GM21619 (cell line): Measurements from ENCODE around the gene TBC1D1.

Experiments used
- ATAC-seq: cut with Tn5 transposase; IDR thresholded peaks from one replicate; pipeline ENCODE4 v1.9.1; 2021; ENCODE audit not compliant: unreplicated experiment

TBC1D1 gene

DNA sequence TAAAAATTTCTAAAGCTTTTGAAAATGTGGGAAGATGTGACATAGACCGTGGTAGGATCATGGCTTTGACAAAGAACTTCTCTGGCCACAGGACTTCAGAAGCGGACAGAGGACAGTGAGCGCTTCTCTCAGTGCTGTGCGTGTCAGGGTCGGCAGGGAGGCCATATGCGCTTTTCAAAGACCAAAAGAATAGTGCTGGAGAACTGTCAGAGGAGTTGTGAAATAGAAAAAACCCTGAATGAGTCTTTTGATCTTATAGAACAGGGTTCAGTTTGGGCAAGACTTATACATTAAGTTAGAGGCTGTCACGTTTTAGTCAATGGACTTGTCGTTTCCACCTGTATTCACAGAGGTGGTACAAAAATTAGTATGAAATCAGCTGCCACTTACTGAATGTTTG is 146.7 kb downstream of the TBC1D1 start:
- ATAC-seq = no peak

DNA sequence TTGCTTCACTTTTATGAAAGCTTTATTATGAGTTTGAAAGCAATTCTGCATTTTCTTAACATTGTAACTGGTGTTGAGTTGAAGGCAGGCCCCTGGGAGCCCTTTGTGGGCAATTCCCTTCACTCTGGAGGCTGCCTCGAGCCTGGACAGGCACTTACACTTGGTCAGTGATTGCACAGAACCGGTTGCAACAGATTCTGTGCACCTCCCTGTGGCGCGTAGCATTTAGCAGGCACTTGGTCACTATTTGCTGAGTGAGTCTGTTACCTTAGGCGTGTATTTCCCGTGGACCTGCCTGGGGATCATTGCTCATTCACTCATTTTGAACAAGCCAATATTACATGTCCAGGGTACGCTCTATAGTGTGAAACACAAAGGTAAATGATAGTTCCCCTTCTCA is 149.7 kb downstream of the TBC1D1 start:
- ATAC-seq = no peak

DNA sequence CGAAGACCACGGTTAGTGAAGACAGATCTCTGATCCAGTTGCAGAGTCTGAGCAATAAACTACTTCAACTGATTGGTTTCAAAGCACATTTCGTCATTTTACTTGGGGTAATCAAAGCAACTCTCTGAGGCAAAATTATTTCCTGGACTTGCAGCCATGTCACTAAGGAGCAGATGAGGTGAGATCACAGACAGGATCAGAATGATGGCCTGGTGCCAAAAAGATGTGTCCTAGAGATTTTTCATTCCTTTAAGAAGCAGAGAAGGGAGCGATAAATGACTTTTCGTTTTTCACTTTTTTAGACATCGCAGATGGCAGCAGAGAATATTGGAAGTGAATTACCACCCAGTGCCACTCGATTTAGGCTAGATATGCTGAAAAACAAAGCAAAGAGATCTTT is 153.2 kb downstream of the TBC1D1 start:
- no peak for ATAC-seq

DNA sequence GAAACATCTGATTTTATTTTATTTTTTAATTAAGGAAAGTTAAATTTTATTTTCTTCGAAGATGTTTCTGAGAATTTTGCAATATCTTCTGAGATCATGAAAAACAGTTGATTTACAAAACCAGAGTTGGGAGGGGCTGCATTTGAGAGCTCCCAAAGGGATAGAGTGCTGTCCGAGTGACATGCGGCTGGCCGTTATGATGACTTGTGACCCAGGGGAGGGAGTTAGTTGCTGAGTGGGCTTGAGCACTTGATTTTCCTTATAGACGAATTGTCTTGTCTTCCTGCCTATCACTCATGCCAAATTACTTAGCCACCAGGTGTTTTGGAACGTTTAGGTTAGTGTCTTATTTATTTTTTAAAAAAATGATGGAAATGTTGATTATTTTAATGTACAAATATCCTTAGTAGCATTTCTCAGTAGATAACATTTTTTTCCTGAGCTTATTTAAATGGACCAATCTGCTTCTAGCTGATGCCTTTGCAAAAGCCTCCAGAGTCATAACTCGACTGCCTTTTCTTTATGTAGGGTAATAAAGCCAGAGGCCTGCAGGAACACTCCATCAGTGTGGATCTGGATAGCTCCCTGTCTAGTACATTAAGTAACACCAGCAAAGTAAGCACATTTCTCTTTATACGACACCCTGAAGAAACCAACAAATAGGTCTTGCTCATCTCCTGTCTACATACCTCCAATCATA is 154.6 kb downstream of the TBC1D1 start:
- no peak for ATAC-seq

DNA sequence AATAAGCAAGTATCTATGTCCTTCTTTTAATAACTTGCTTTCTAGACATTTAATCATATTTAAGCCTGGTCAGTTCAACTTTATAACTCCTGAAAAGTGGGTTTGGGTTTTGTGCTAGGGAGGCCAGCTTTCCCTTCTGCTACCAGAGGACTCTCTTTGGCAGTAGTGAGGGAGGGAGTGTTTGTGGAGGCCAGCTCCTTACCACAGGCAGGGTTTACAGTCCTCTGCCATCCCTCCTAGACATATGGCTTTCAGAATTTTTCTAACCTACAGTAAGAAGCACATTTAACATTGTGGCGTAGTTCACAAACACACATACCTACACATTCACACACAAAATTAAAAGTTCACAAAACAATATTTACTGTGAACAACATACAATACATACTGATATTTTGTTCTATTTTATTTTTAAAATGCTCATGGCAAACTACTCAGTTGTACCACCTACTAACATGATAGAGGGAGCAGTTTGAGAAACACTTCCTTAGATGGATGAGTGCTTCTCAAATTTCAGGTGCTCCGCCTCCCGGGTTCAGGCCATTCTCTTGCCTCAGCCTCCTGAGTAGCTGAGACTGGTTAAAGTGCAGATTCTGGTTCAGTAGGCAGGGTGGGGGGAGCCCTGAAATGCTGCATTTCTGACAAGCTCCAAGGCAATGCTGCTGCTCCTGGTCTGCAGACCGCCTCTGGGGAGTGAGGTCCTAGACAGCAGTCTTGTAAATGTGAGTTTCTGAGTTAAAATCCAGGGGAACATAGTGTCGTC is 156.0 kb downstream of the TBC1D1 start:
- no peak for ATAC-seq

DNA sequence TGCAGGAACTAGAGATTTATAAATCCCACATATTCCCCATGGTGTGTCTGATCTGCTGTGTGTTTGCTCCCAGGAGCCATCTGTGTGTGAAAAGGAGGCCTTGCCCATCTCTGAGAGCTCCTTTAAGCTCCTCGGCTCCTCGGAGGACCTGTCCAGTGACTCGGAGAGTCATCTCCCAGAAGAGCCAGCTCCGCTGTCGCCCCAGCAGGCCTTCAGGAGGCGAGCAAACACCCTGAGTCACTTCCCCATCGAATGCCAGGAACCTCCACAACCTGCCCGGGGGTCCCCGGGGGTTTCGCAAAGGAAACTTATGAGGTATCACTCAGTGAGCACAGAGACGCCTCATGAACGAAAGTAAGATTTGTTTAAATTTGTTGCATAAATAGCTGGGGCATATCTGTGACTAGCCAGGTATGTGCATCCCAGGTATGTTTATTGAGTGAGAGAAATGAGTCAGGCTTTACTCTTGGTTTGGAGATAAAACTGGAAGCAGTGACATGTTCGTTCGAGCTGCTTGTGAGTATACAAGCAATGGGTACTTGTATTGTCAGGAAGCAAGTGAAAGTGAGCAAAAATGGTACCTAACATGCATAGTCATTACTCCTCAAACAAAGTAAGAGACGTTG is 158.8 kb downstream of the TBC1D1 start:
- ATAC-seq = no peak

DNA sequence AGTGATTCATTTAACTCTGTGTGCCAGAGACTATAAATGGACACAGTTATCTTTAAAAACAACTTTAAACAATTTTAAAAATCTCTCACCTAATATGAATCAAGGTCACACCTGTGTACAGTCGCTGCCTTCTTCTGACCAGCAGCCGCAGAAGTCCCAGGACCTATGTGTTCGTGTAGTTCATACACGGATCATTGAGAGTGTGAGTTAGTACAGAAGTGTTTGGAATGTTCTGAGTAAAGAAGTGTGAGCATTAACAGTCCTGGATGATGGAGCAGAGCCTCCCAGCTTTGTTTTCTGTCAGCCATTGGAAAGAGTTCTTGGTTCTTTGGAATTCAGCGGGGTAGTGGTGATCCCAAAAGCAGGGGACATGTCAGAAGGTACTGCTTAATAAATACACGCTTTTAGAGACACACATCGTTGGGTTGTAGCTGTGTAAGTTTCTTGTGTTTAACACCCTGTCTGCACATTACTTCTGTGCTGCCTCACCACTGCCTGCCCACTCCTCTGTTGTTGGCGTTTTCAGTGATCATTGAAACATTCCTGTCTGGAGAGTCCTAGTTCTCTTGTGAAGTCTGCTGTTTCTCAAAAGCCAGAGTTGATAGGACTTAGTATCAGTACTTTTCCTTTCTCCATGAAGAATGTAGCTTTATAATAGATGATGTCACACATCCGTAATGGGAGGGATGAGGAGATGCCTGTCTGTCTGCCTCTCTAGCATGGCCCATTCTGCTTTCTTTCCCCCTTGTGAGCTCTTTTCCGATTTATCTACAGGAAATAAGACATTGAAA is 159.9 kb downstream of the TBC1D1 start:
- no peak for ATAC-seq

DNA sequence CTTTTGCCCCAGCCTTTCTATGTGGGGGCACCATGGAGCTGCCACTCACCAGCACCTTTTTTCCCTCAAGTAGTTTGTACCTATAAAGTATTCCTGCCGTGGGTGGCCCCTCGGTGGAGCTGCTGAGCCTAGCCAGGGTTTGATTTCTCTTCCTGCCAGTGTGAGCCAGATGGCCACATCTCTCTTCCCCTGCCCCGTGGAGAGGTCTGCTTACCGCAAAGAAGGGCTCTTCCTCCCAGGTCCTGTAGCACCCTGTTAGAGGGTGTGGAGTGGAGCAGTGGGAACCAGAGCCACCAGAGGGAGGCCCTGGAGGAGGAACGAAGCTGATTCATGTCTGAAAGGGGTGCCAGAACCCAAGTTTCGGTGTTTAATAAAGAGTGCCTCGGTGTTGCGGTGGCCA is 164.7 kb downstream of the TBC1D1 start:
- ATAC-seq = no peak

DNA sequence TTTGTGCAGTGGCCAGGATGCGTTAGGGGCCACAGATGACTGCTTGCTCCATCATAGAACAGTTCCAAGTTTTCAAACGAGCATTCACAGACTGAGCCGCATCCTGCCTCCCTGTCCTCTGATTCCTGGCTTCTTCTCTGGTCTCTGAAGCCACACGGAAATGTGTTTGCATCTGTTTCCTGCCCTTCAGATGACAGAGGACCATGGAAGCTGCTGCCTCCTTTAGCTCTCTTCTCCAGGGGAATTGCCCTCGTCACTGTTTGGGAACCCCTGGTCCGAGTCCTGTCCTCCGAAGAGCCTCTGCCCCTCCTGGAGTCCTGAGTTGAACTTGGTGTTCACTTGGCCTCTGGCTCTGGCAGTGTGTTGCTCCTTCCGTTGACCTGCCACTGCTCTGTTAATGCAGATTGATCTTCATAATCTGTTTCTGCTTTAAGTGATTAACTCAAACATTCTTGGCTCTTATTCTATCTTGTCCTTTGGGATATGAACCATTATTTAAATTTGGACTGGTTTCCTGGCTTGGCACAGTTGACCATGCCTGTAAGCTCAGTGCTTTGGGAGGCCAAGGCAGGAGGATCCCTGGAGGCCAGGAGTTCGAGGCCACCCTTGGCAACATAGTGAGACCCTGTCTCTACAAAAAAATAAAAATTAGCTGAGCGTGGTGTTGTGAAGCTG is 165.3 kb downstream of the TBC1D1 start:
- no peak for ATAC-seq

DNA sequence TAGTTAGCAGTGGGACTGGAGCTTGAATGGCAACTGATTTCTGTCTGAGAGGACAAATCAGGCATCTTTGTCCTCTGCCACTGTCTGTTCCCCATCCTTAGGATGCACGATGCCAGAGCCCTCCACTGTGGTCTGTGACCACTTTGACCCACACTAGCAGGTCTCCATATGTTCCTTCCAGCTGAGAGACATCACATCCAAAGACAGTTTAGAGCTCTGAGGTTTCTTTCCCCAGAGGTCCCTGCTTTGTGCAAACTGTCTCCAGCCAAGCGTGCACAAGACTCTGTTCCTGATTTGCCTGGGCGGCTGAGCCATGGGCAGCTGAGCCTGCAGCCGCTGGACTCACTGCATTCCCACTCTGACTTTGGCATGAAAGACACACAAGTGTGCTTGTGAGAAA is 167.3 kb downstream of the TBC1D1 start:
- no peak for ATAC-seq

DNA sequence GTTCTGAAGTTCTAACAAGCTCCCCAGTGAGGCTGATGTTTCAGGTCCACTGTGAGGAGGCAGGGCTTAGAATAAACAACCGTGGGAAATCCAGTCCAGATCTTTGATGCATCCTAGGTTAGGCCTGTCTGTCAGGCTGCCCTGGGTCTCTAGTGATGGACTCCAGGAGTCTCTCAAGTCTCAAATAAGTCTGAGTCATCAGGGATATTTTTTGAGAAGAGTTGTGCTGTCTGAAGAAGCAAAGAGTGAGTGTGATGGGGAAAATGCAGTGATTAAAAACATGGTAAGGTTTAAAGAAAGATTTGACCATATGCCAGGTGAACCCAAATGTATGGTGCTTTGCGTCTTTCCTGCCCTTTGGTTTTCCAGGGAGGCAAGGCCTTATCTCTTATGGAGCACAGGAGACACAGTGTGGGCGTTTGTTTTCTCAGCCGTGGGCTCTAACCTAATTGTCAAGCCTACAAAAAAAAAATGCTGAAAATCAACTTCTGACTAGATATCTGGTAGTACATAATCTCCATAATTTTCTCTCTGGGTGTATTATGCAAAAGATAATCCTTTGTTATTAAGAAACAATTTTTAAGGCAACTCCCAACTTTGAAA is 170.0 kb downstream of the TBC1D1 start:
- no peak for ATAC-seq

DNA sequence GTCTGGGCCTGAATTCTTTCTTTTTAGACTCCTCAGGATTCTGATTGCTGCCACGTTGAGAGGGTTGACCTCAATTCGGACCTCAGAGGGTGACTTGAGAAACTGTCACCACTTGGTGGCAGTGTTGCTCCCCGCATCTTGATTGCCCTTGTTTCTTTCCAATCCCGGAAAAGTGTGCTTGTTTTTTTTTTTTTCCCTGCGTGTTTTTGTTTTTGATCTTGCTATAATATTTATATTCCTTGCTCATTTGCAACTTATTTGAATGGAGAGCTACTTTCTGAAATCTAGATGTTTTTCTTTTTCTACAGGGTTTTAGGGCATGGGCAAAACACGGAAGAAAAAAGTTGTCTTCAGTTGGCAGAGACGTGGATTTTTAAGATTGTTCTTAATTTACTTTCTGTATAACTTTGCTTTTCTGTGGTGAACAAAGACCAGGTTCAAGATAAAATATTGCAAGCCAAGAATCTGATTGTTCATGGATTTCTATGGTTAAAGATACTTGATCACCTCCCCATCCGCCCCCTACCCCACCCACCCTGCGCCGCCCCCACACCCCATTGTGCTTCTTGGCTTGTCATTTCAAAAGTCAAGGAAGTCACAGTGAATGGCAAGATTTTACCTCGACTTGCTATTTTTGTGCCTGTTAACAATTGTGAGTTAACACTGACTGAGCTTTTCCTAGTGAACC is 171.3 kb downstream of the TBC1D1 start:
- ATAC-seq = no peak

DNA sequence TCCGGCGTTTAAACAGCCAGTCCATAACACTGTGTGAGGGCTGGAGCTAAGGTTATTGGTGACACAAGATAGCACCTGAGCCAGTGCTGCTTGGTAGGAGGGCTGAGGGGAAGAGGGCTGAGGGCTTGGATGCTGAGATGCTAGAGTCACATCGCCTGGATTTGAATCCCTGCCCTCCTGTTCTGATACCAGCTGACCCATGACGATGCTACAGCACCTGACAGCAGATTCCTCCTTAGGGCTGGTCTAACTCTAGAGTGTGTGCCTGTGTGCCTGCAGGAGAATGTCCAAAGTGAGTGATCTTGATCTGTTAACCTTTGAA is 171.9 kb downstream of the TBC1D1 start:
- no peak for ATAC-seq

DNA sequence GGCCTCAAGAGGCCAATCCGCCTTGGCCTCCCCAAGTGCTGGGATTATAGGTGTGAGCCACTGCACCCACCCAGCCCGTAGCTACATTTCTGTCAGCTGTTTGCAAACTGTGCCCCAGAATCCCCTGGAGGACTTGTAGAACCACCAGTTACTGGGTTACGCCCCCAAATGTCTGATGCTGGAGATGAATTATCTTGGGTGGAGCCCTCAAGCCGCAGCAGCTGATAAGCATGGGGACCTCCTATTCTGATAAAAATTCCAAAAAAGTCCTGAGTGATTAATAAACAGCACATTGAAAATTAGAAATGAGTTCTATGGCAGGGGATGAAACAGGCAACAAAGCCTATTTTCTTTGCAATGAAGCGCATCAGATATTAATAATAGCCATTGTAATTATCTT is 174.3 kb downstream of the TBC1D1 start:
- ATAC-seq = no peak

DNA sequence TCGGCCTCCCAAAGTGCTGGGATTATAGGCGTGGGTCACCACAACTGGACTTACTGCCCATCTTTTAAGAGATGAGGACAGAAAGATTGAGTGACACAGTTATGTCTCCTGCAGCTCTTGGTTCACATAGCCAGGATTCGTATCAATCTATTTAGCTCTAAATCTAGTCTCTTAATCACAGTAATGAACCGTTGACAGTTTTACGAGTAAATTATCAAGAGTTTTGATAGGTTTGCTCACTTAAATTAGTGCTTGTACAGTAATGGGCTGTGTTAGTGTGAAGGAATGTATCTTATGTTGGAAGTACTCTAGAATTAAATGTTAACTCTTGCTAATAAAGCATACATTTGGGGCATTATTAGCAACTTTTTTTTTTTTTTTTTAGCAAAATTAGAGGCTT is 175.0 kb downstream of the TBC1D1 start:
- no peak for ATAC-seq

DNA sequence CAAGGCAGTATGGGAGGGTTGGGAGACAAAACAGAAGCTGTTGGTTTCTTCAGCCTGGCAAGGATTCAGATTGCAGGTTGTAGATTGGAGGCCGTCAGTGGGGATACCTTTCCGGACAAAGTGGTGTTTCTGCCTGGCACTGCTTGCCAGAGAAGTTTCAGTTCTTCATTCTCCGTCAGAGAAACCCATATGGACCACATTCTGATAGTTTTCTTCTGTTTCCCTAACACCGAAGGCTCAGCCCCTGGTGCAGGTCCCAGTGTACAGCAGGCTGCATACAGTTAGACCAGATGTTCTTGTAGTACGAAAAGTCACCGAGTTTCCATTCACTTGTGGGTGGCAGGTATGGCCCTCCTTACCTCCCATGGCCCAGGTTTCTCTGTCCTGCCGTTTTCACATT is 176.6 kb downstream of the TBC1D1 start:
- no peak for ATAC-seq

DNA sequence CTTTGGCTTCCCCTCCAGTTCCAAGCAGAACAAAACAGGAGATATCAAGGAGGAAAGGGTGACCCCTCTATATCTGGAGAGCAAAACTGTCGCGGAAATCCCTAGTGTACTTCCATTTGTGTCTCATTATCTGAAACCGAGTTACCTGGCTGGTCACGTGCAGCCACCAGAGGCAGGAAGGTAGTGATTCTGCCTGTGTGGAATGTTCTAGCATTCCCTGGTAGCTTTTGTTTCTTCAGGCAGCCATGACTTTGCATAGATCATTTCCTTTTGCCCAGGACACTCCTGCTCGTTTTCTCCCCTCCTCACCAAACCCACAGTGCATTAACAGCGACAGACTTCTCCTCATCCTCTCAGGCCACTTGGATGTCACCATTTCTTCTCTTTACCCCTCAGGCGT is 177.2 kb downstream of the TBC1D1 start:
- no peak for ATAC-seq

DNA sequence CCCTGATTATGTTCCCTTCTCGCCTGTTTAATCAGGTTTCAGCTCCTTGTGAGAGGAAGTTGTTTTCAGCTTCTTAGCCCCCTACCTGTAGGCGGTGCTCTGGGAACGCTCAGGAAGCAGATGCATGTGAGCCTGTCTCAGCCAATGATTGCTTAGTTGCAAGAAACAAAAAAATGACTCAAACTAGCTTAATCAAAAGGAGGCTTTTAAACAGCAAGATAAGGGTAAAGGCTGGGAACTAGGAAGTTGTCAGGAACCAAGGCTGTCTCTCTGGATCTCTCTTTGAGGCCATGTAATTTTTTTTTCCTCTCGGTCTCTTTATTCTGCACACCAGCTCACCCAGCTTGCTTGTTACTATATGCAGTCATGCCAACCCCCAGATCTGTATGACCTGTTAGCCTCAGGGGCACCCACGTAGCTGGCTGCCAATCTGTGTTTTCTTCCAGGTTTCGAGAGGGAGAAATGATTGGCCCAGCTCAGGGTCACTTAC is 178.4 kb downstream of the TBC1D1 start:
- no peak for ATAC-seq

DNA sequence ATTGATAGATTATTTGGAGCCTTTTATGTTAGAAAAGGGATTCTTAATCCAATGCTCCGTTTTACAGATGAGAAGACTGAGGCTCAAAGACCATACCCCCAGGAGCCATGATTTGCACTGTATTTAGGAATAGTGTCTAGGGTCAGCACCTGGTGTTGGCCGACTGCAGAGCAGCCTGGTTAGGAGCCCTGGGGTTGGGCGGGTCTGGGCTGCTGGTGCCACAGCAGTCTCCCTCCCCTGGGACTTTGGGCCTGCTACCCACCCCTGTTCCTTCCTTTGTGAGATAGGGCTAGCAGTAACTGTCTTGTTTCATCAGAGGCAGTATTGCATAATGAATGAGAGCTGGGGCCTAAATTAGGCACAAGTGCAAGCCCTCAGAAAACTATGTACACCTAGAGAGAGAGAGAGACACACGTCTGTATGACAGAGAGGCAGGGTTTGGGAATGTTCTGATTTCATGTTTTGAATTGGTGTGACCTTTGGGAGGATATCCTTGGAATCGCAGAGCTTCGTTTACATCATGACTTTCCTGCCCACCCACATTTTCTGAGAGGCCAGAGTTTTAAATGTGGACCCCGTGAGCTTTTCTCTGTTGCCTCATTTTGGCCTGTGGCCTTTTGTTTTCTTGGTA is 181.0 kb downstream of the TBC1D1 start:
- no peak for ATAC-seq

DNA sequence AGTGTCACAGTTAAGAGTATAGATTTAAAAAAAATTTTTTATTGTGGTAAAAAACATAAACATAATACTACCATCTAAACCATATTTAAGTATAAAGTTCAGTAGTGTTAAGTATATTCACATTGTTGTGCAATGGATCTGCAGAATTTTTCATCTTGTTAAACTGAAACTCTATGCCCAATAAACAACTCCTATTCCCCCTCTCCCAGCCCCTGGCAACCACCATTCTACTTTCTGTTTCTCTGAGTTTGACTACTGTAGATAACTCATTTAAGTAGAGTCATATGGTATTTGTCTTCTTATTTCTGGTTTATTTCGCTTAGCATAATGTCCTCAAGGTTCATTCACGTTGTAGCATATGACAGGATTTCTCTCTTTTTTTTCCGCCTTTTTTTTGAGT is 181.7 kb downstream of the TBC1D1 start:
- ATAC-seq = no peak
